ENCODE results near the gene SBF2.

The SBF2 gene

DNA sequence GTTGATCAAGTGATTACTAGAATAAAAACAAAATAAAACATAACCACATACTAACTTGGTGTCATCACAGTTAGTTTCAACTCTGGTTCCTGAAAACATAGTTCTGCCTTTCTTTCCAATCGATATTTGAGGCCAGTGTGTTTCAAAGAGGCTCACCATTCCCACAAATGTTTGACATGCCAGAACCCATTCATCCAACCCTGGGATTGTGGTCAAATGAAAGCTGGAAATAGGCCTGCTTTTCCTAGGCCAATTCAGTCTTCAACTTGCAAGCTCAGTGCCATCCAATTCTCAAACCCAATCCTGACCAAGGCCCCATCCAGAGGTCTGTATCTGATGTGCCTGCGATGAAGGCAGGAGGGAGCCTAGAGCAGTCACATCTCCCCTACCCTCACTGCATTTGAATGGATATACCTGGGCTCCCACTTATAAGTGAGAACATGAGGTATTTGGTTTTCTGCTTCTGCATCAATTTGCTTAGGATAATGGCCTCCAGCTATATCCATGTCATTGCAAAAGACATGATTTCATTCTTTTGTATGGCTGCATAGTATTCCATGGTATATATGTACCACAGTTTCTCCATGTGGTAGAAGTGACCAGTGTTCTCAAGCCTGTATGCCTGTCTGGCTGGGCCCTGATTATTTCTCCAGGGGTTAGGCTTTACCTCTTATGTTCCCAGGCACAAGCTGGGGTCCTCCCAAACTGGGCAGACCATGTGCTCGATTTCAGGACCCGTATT, 486.9 kb downstream of the SBF2 start:
- Mint-ChIP-seq H3K27me3 (no peaks in the 10 kb centered on the region), H3K36me3 (ENCODE audit: low read depth) (peaks cover 55% of the 10 kb centered on the region), H3K9me3 (no peaks in the 10 kb centered on the region), H3K27ac (no peak overlapping the region), H3K4me1 (ENCODE audit: low read depth) (peaks cover 10% of the 10 kb centered on the region), H3K4me3 (no peak overlapping the region)

DNA sequence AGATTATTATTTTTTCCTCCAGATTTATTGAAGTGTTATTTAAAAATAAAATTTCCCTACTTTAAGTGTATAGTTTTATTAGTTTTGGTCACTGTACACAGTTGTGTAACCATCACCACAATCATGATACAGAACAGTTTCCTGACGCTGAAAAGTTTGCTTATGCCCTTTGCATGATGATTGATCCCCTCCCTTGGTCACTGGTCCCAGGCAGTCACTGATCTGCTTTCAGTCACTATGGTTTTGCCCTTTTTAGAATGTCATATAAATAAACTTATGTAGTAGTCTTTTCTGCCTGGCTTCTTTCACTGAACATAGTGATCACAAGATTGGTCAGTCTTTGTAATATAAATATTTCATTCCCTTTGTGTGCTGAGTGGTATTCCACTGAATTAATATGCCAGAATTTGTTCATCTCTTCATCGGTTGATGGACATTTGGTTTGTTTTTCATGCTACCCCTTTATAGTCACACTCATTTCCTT, 489.6 kb downstream of the SBF2 start:
- Mint-ChIP-seq H3K27me3 (no peaks in the 10 kb centered on the region), H3K9me3 (no peaks in the 10 kb centered on the region), H3K4me3 (no peak overlapping the region), H3K36me3 (ENCODE audit: low read depth) (peaks cover 42% of the 10 kb centered on the region), H3K4me1 (ENCODE audit: low read depth) (peaks cover 15% of the 10 kb centered on the region), H3K27ac (no peak overlapping the region)

DNA sequence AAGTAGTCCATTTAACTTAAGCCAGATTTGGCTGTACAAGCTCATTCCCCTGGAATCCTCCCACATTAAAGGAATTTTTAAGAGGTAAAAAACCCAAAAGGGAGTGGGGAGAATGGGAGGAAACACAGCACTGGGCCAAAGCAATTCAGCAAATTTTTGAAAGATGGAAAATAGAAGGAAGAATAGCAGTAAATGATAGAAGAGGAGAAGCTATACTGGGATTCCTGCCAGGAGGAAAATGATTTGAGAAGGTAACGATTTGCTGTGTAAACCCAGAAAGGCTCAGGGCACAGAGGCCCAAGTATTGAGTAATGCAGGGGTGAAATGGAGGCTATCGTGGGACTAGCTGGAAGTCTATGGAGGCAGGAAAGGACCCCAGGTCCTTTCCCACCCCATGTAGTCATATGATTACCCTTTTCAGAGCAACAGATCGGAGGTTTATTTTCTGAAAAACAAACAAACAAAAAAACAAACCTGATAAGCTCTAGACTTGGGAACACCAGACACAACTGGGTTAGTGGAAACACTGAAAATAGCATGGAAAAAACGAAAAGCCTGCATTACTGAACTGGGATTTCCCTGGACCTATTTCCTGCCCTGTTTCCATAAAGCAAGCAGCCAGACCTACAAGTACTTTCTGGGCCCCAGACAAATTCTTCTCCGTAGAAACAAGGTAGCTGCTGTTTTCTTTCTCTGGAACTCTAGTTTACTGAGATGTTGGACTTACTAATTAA, 490.2 kb downstream of the SBF2 start:
- H3K4me3 Mint-ChIP-seq = no peak overlapping the region

GRCh38 chr11:9802291-9802861, 491.6 kb downstream of the SBF2 start:
- Mint-ChIP-seq H3K27me3 (no peaks in the 10 kb centered on the region), H3K27ac (no peak overlapping the region), H3K9me3 (no peaks in the 10 kb centered on the region), H3K36me3 (ENCODE audit: low read depth) (peaks cover 29% of the 10 kb centered on the region), H3K4me3 (no peak overlapping the region), H3K4me1 (ENCODE audit: low read depth) (peaks cover 22% of the 10 kb centered on the region)

More for the DNA sequence above, 490.2 kb downstream of the SBF2 start:
- H3K9me3 Mint-ChIP-seq = no peaks in the 10 kb centered on the region
- peaks cover 21% of the 10 kb centered on the region for H3K4me1 Mint-ChIP-seq (ENCODE audit: low read depth)
- peaks cover 42% of the 10 kb centered on the region for H3K36me3 Mint-ChIP-seq (ENCODE audit: low read depth)
- no peak overlapping the region for H3K27ac Mint-ChIP-seq
- no peaks in the 10 kb centered on the region for H3K27me3 Mint-ChIP-seq

GRCh38 chr11:9799886-9800285, 494.1 kb downstream of the SBF2 start:
- Mint-ChIP-seq H3K36me3 (ENCODE audit: low read depth) (peaks cover 19% of the 10 kb centered on the region), H3K27ac (no peak overlapping the region), H3K4me1 (ENCODE audit: low read depth) (peaks cover 22% of the 10 kb centered on the region), H3K27me3 (no peaks in the 10 kb centered on the region), H3K9me3 (no peaks in the 10 kb centered on the region), H3K4me3 (no peak overlapping the region)

DNA sequence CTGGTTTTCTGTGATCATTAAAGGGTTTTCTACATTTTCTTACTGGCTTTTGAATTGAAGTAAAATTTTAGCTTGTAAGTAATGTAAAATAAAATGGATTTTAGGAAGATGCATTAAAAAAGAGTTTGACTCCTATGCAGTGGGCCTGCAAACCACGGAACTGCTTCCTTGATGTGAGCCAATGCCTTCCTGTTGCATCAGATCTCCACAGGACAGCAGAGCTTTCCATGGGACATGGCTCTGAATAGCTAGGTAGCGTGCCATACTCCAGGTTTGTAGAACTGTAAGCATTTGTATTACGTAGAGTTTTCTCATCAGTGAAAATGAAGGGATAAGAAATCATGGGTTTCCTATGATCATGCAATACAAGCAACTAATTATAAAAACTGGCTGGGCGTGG, 496.7 kb downstream of the SBF2 start:
- peaks cover 19% of the 10 kb centered on the region for H3K36me3 Mint-ChIP-seq (ENCODE audit: low read depth)
- H3K4me3 Mint-ChIP-seq = no peak overlapping the region
- H3K27ac Mint-ChIP-seq = no peak overlapping the region
- no peaks in the 10 kb centered on the region for H3K9me3 Mint-ChIP-seq
- H3K4me1 Mint-ChIP-seq (ENCODE audit: low read depth) = peaks cover 13% of the 10 kb centered on the region
- H3K27me3 Mint-ChIP-seq = no peaks in the 10 kb centered on the region

- Mint-ChIP-seq H3K27me3 (no peaks in the 10 kb centered on the region), H3K9me3 (no peaks in the 10 kb centered on the region), H3K27ac (no peak overlapping the region), H3K4me1 (ENCODE audit: low read depth) (peaks cover 12% of the 10 kb centered on the region), H3K36me3 (ENCODE audit: low read depth) (peaks cover 20% of the 10 kb centered on the region), H3K4me3 (no peak overlapping the region)
Observed at GRCh38 chr11:9796854-9797253, 497.2 kb downstream of the SBF2 start.

GRCh38 chr11:9796266-9796665, 497.8 kb downstream of the SBF2 start:
- Mint-ChIP-seq H3K27ac (no peak overlapping the region), H3K27me3 (no peaks in the 10 kb centered on the region), H3K9me3 (no peaks in the 10 kb centered on the region)

GRCh38 chr11:9790703-9791102, 503.3 kb downstream of the SBF2 start:
- Mint-ChIP-seq H3K9me3 (no peaks in the 10 kb centered on the region), H3K27ac (no peak overlapping the region)

More at GRCh38 chr11:9796266-9796665, 497.8 kb downstream of the SBF2 start:
- peaks cover 25% of the 10 kb centered on the region for H3K36me3 Mint-ChIP-seq (ENCODE audit: low read depth)
- H3K4me3 Mint-ChIP-seq = no peak overlapping the region
- peaks cover 12% of the 10 kb centered on the region for H3K4me1 Mint-ChIP-seq (ENCODE audit: low read depth)

GRCh38 chr11:9789910-9790309, 504.1 kb downstream of the SBF2 start:
- H3K27me3 Mint-ChIP-seq = no peaks in the 10 kb centered on the region
- H3K9me3 Mint-ChIP-seq = no peaks in the 10 kb centered on the region
- H3K4me1 Mint-ChIP-seq (ENCODE audit: low read depth) = peaks cover 7% of the 10 kb centered on the region
- H3K36me3 Mint-ChIP-seq (ENCODE audit: low read depth) = peaks cover 32% of the 10 kb centered on the region
- H3K27ac Mint-ChIP-seq = no peak overlapping the region
- H3K4me3 Mint-ChIP-seq = no peak overlapping the region

More at GRCh38 chr11:9790703-9791102, 503.3 kb downstream of the SBF2 start:
- H3K36me3 Mint-ChIP-seq (ENCODE audit: low read depth) = peaks cover 29% of the 10 kb centered on the region
- H3K27me3 Mint-ChIP-seq = no peaks in the 10 kb centered on the region
- peaks cover 7% of the 10 kb centered on the region for H3K4me1 Mint-ChIP-seq (ENCODE audit: low read depth)
- no peak overlapping the region for H3K4me3 Mint-ChIP-seq

- Mint-ChIP-seq H3K4me3 (no peak overlapping the region), H3K27ac (peak overlapping the region; percentile 63), H3K36me3 (ENCODE audit: low read depth) (peaks cover 41% of the 10 kb centered on the region), H3K9me3 (no peaks in the 10 kb centered on the region), H3K4me1 (ENCODE audit: low read depth) (peaks cover 7% of the 10 kb centered on the region), H3K27me3 (no peaks in the 10 kb centered on the region)
Observed at GRCh38 chr11:9787981-9788521, 506.0 kb downstream of the SBF2 start.

DNA sequence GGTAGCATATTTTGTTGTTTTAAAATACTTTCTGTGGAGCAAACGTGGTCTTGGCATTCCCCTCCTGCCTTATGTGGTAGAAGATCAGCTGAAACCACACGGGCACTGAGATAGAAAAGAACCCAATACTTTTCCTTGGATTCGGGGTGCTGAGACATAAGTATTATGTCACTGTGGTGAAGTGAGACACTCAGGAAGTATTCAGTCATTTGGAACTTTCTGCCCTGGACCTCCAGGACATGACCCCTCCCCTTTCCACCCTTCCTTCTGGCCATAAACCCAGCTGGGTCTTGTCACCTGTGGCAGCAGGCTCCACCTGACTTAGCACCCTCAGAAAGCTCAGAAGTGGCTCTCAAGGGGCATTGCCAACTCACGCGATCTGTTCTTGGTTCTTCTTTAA, 506.8 kb downstream of the SBF2 start:
- Mint-ChIP-seq H3K27me3 (no peaks in the 10 kb centered on the region), H3K4me3 (no peak overlapping the region), H3K36me3 (ENCODE audit: low read depth) (peaks cover 42% of the 10 kb centered on the region), H3K27ac (peak overlapping the region; percentile 63), H3K4me1 (ENCODE audit: low read depth) (peaks cover 7% of the 10 kb centered on the region), H3K9me3 (no peaks in the 10 kb centered on the region)

GRCh38 chr11:9784602-9785315, 509.3 kb downstream of the SBF2 start:
- H3K4me1 Mint-ChIP-seq (ENCODE audit: low read depth) = peaks cover 7% of the 10 kb centered on the region

GRCh38 chr11:9783986-9784385, 510.0 kb downstream of the SBF2 start:
- Mint-ChIP-seq H3K4me3 (no peak overlapping the region), H3K9me3 (no peaks in the 10 kb centered on the region), H3K27me3 (no peaks in the 10 kb centered on the region), H3K4me1 (ENCODE audit: low read depth) (peaks cover 7% of the 10 kb centered on the region), H3K36me3 (ENCODE audit: low read depth) (peaks cover 49% of the 10 kb centered on the region), H3K27ac (no peak overlapping the region)

More at GRCh38 chr11:9784602-9785315, 509.3 kb downstream of the SBF2 start:
- Mint-ChIP-seq H3K27me3 (no peaks in the 10 kb centered on the region), H3K4me3 (no peak overlapping the region), H3K9me3 (no peaks in the 10 kb centered on the region), H3K27ac (no peak overlapping the region), H3K36me3 (ENCODE audit: low read depth) (peaks cover 47% of the 10 kb centered on the region)

Data from stimulated activated naive CD8-positive, alpha-beta T cell treated with anti-CD3 and anti-CD28 coated beads, Interleukin-15, Interleukin-2, amounts not matched to agents 100 ng/mL and 50 ng/mL, for 24 hours (primary cell).